H1 (cell line): ENCODE measurements around the gene C12orf56. TPM values are rescaled to one million over a fixed set of nuclear protein-coding genes. Genes with fewer than 3 reads are reported as not detected.
"Not testable (repeated sequence)": the region's sequence is repeated elsewhere in the genome, so short reads cannot be mapped to it uniquely, and the experiment has no call there.

ENCODE experiments used
- CTCF ChIA-PET: fragments of 300-600 bp; sonication (Branson Sonifier 250); formaldehyde crosslinking; loops from one replicate; lab custom pipeline; 2021; ENCODE audit not compliant: partially characterized antibody; lab: Charles Lee
- POLR2A ChIA-PET: fragments of 300-600 bp; sonication (Branson Sonifier 250); formaldehyde crosslinking; loops from one replicate; lab custom pipeline; 2021; ENCODE audit warnings: inconsistent platforms; ENCODE audit not compliant: partially characterized antibody; lab: Charles Lee
- DNase-seq, 2 experiments: peaks; one replicate each; pipeline versions ENCODE4 v3.0.0 to v3.0.0-alpha.2; 2010 to 2022; ENCODE audit warnings: low spot score in 2 of 2, low read depth in 1 of 2, mixed read lengths in 1 of 2
- FAIRE-seq: peaks from 2 replicates; lab custom pipeline; 2011; peaks lifted over from hg19 to GRCh38; lab: Jason Lieb, UNC
- H2AFZ ChIP-seq: 2 replicates; pipeline ENCODE4 v1.8.1; 2012; ENCODE audit warnings: low read length, inconsistent platforms
- H2AK5ac ChIP-seq: 2 replicates; pipeline ENCODE4 v1.6.1; 2013; ENCODE audit warnings: low read depth, low read length
- H2BK120ac ChIP-seq: replicated peaks from 2 replicates; pipeline ENCODE3; 2013; ENCODE audit warnings: low read depth, low read length, inconsistent platforms
- H2BK12ac ChIP-seq: 2 replicates; pipeline ENCODE4 v1.6.1; 2013; ENCODE audit warnings: low read depth, low read length
- H2BK15ac ChIP-seq: 2 replicates; pipeline ENCODE4 v1.6.1; 2013; ENCODE audit warnings: low read length
- H2BK20ac ChIP-seq: 2 replicates; pipeline ENCODE4 v1.6.1; 2013; ENCODE audit warnings: low read length
- H2BK5ac ChIP-seq: 2 replicates; pipeline ENCODE4 v1.6.1; 2013; ENCODE audit warnings: low read depth, low read length
- H3K14ac ChIP-seq: 2 replicates; pipeline ENCODE4 v1.6.1; 2013; ENCODE audit warnings: inconsistent platforms; ENCODE audit not compliant: insufficient read length
- H3K18ac ChIP-seq: 2 replicates; pipeline ENCODE4 v1.6.1; 2013; ENCODE audit warnings: low read length; ENCODE audit errors: extremely low read depth
- H3K23ac ChIP-seq: 2 replicates; pipeline ENCODE4 v1.6.1; 2013; ENCODE audit warnings: inconsistent platforms; ENCODE audit not compliant: insufficient read length
- H3K23me2 ChIP-seq: 2 replicates; pipeline ENCODE4 v1.6.1; 2013; ENCODE audit warnings: low read depth, low read length
- H3K27ac ChIP-seq: 2 replicates; pipeline ENCODE4 v1.6.1; 2011; ENCODE audit warnings: low read depth, low read length, inconsistent platforms
- H3K27me3 ChIP-seq, 4 experiments: replicated peaks in 1 of 4; 1 replicate in 1 of 4; 2 replicates in 3 of 4; pipeline versions ENCODE4 v1.6.1 to v1.8.1; 2011 to 2013; ENCODE audit warnings: low read length in 3 of 4, mild to moderate bottlenecking in 3 of 4, inconsistent platforms in 2 of 4, mixed read lengths in 2 of 4, moderate library complexity in 1 of 4; ENCODE audit not compliant: control insufficient read depth in 3 of 4, insufficient read depth in 3 of 4; ENCODE audit errors: extremely low read depth in 1 of 4
- H3K36me3 ChIP-seq, 4 experiments: 2 replicates each; pipeline versions ENCODE4 v1.6.1 to v1.8.1; 2011 to 2013; ENCODE audit warnings: mild to moderate bottlenecking in 4 of 4, low read length in 3 of 4, moderate library complexity in 2 of 4, control low read depth in 1 of 4, inconsistent platforms in 1 of 4; ENCODE audit not compliant: insufficient read depth in 4 of 4, control insufficient read depth in 2 of 4
- H3K4ac ChIP-seq: replicated peaks from 2 replicates; pipeline ENCODE3; 2013; ENCODE audit warnings: low read length, low read depth, mixed read lengths, inconsistent platforms; ENCODE audit not compliant: insufficient read length
- H3K4me1 ChIP-seq, 4 experiments: replicated peaks in 1 of 4; 1 replicate in 1 of 4; 2 replicates in 3 of 4; pipeline versions ENCODE4 v1.6.1 to v1.8.1; 2011 to 2013; ENCODE audit warnings: low read length in 3 of 4, inconsistent platforms in 2 of 4, mixed read lengths in 1 of 4; ENCODE audit not compliant: insufficient read depth in 4 of 4, control insufficient read depth in 3 of 4
- H3K4me2 ChIP-seq, 2 experiments: 2 replicates each; pipeline versions ENCODE4 v1.6.1 to v1.8.1; 2011 to 2013; ENCODE audit warnings: low read depth in 2 of 2, low read length in 2 of 2, control low read depth in 1 of 2, inconsistent platforms in 1 of 2, mild to moderate bottlenecking in 1 of 2; ENCODE audit not compliant: insufficient read depth in 1 of 2
- H3K4me3 ChIP-seq, 4 experiments: fragments of 200-600, 300-600 bp in 1 of 4; sonication (generic), shearing (Covaris generic), sonication (Bioruptor Twin) in 1 of 4; 2 replicates each; pipeline versions ENCODE4 v1.5.1 to v1.8.1; 2011 to 2016; ENCODE audit warnings: low read length in 4 of 4, low read depth in 3 of 4, control low read depth in 2 of 4, inconsistent platforms in 2 of 4, mild to moderate bottlenecking in 2 of 4, mixed read lengths in 1 of 4, moderate library complexity in 1 of 4; ENCODE audit not compliant: insufficient read depth in 2 of 4; ENCODE audit errors: extremely low read depth in 1 of 4
- H3K56ac ChIP-seq: replicated peaks from 2 replicates; pipeline ENCODE3; 2013; ENCODE audit warnings: low read depth, mild to moderate bottlenecking, mixed read lengths, low read length, inconsistent platforms; ENCODE audit not compliant: insufficient read length
- H3K79me1 ChIP-seq: 2 replicates; pipeline ENCODE4 v1.6.1; 2013; ENCODE audit warnings: low read depth, low read length, control low read depth
- H3K79me2 ChIP-seq, 2 experiments: 2 replicates each; pipeline versions ENCODE4 v1.6.1 to v1.8.1; 2012 to 2013; ENCODE audit warnings: low read length in 2 of 2, mild to moderate bottlenecking in 2 of 2, inconsistent platforms in 1 of 2; ENCODE audit not compliant: insufficient read depth in 2 of 2, control insufficient read depth in 1 of 2
- H3K9ac ChIP-seq, 4 experiments: replicated peaks in 1 of 4; 1 replicate in 1 of 4; 2 replicates in 3 of 4; pipeline versions ENCODE4 v1.6.1 to v1.8.1; 2011 to 2013; ENCODE audit warnings: low read depth in 3 of 4, low read length in 3 of 4, control low read depth in 2 of 4, mild to moderate bottlenecking in 2 of 4, moderate library complexity in 2 of 4, inconsistent platforms in 1 of 4; ENCODE audit errors: extremely low read depth in 1 of 4
- H3K9me3 ChIP-seq, 2 experiments: 2 replicates each; pipeline versions ENCODE4 v1.6.1 to v1.8.1; 2012 to 2013; ENCODE audit warnings: mild to moderate bottlenecking in 2 of 2, moderate library complexity in 2 of 2, control low read depth in 1 of 2, inconsistent platforms in 1 of 2, low read depth in 1 of 2, low read length in 1 of 2, mixed read lengths in 1 of 2; ENCODE audit not compliant: insufficient read depth in 2 of 2
- H4K20me1 ChIP-seq, 2 experiments: replicated peaks in 1 of 2; 2 replicates each; pipeline versions ENCODE3 to v1.8.1; 2011 to 2013; ENCODE audit warnings: inconsistent platforms in 2 of 2, low read length in 2 of 2, mild to moderate bottlenecking in 1 of 2; ENCODE audit not compliant: insufficient read depth in 2 of 2, control insufficient read depth in 1 of 2
- H4K5ac ChIP-seq: 2 replicates; pipeline ENCODE4 v1.6.1; 2013; ENCODE audit warnings: low read length, low read depth, mixed read lengths, inconsistent platforms; ENCODE audit not compliant: insufficient read length
- H4K8ac ChIP-seq: 2 replicates; pipeline ENCODE4 v1.8.0; 2013; ENCODE audit warnings: mild to moderate bottlenecking, moderate library complexity, low read length, inconsistent platforms; ENCODE audit not compliant: insufficient read depth; ENCODE audit errors: extremely low read depth
- H4K91ac ChIP-seq: replicated peaks from 2 replicates; pipeline ENCODE3; 2013; ENCODE audit warnings: low read length, mixed read lengths, inconsistent platforms; ENCODE audit not compliant: insufficient read length
- GABPA ChIP-seq: IDR thresholded peaks from 2 replicates; pipeline ENCODE4 v1.6.1; 2011; ENCODE audit warnings: mild to moderate bottlenecking, low read length, moderate library complexity, borderline replicate concordance; ENCODE audit not compliant: insufficient read depth
- WGBS, 2 experiments: shearing (Covaris generic) in 1 of 2; methylation state at CpG; one replicate each; pipeline versions ENCODE4 v1.1.6 to v1.1.7; 2013 to 2015; ENCODE audit warnings: low lambda C conversion rate in 2 of 2, mixed read lengths in 2 of 2, inconsistent platforms in 1 of 2, low coverage in 1 of 2, missing lambda C conversion rate in 1 of 2; ENCODE audit not compliant: insufficient replicate concordance in 2 of 2, insufficient coverage in 1 of 2, insufficient read length in 1 of 2; ENCODE audit errors: extremely low coverage in 1 of 2, missing lambda C conversion rate in 1 of 2; 5-methylcytosine and 5-hydroxymethylcytosine counted together
- polyA plus RNA-seq, 7 experiments: library from polyadenylated mRNA; depleted of rRNA in 3 of 7; stranded (reverse) in 5 of 7; unstranded in 2 of 7; fragments of >200 nt in 5 of 7; fragments of 200-250 nt in 2 of 7; gene quantifications; 1 replicate in 5 of 7; 2 replicates in 1 of 7; 4 replicates in 1 of 7; pipeline versions ENCODE4 v1.2.1 to v1.2.3, GENCODE V29; 2011 to 2013; ENCODE audit warnings: missing spikeins in 2 of 7, mixed read lengths in 2 of 7
- total RNA-seq: library from RNA; stranded (reverse); fragmentation: NEBNext Ultra II Directional; extraction: Animal tissue kit (Norgen Biotek cat#: 25700); gene quantifications from 2 replicates; pipeline ENCODE4 v1.2.1, GENCODE V29; 2021

Gene C12orf56
- total and polyA plus RNA-seq, 2 of the 8 experiments (the other 6 are each of a cell fraction or from before 2014, with no cell fraction given), result 1.1 to 2.9 TPM

GRCh38 chr12:64218597-64218996 is 172.0 kb downstream of the C12orf56 start (continued):
- no peak for TF ChIP-seq GABPA

- H2BK5ac ChIP-seq, FAIRE-seq, H3K14ac ChIP-seq, H3K36me3 ChIP-seq, H2BK12ac ChIP-seq, H3K23me2 ChIP-seq, POLR2A ChIA-PET, H3K4me1 ChIP-seq, H2AFZ ChIP-seq, H2BK15ac ChIP-seq, H3K27ac ChIP-seq, H3K56ac ChIP-seq, H3K4me3 ChIP-seq, H3K4ac ChIP-seq, H3K9me3 ChIP-seq, H3K23ac ChIP-seq, DNase-seq, H3K9ac ChIP-seq, H4K5ac ChIP-seq, H3K27me3 ChIP-seq, H3K4me2 ChIP-seq, H4K91ac ChIP-seq, H3K79me1 ChIP-seq, H2AK5ac ChIP-seq, H3K79me2 ChIP-seq, H4K20me1 ChIP-seq, H2BK120ac ChIP-seq, H3K18ac ChIP-seq, H2BK20ac ChIP-seq, H4K8ac ChIP-seq: not testable (repeated sequence)
- CTCF ChIA-PET, result interaction anchor here (0.7 to 2.4 kb wide), 4 partner anchors 12 to 374 kb away, joined by 3 to 12 read pairs (median 4); partner anchors contain the start of gene SRGAP1
- 95% methylated on average over 7 of the region's 7 CpGs; no CpG with 5 or more reads in 1 of the 2 experiments for WGBS, 2 experiments
Observed at GRCh38 chr12:64217643-64218042, 172.9 kb downstream of the C12orf56 start.
